HG02943 (cell line): ENCODE results near the gene COL4A4.
"Not testable (repeated sequence)": the region's sequence is repeated elsewhere in the genome, so short reads cannot be mapped to it uniquely, and the experiment has no call there.

Experiments
- ATAC-seq: cut with Tn5 transposase; IDR thresholded peaks from one replicate; pipeline ENCODE4 v1.9.1; 2021; ENCODE audit warnings: mild to moderate bottlenecking, low read depth, moderate library complexity; ENCODE audit not compliant: unreplicated experiment

COL4A4 gene

GRCh38 chr2:227117852-227118251 is 46.2 kb downstream of the COL4A4 start:
- no peak for ATAC-seq

- no peak for ATAC-seq
These were observed 47.0 kb downstream of the COL4A4 start for GRCh38 chr2:227117027-227117426.

DNA sequence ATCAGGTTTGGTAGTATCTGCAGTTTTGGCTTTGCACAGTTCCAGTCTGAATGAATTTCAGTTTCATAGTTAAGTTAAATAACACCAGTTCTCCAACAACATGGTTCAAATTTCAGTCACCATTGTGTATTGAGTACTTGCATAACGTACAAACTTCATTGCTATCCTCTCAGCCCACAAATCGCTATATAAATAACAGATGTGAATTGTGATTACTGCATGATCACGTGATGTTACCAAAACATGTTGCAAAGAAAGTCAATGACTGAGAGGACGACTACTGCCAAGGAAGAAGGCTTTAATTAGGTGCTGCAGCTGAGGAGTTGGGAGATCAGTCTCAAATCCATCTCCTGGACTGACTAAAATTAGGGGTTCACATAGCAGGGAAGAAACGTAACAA is 48.2 kb downstream of the COL4A4 start:
- ATAC-seq = no peak

GRCh38 chr2:227106845-227107759 is 56.9 kb downstream of the COL4A4 start:
- ATAC-seq = peak; percentile 74

DNA sequence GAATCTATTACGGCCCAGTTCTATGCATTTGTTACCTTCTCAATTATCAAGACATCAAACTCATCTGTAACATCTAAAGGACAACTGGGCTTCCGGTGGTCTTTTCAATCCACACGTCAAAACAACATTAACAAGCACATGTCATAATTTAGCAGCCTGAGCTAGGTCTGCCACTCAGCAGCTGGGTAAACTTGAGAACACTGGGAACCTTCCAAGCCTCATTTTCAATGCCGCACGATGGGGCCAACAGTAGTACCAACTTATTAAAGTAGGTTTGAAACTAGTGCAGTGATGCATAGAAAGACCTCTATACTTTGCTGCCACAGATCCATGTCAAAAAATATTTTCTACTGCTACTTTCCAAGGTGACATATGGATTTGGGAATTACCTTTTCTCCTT is 60.4 kb downstream of the COL4A4 start:
- no peak for ATAC-seq

DNA sequence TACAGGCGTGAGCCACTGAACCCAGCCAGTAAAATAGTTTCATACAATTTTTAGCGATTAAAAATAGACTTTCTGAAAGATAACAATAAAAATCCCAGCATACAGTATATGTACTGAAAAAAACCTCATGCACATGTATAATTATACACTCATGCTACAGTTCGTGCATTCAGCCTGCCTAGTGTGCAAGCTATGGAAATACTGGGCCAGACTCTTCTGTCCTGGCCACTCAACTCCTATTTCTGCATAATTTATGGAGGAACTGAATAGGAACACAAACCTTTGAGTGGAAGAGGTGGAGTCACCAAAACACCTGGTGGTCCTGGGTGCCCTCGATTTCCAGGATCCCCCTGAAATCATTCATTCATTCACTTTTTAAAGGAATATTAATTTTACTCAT is 64.7 kb downstream of the COL4A4 start:
- ATAC-seq = no peak

GRCh38 chr2:227098162-227098515 is 65.9 kb downstream of the COL4A4 start:
- no peak for ATAC-seq

- ATAC-seq = no peak
These were observed 66.4 kb downstream of the COL4A4 start for GRCh38 chr2:227097495-227098161.

GRCh38 chr2:227095346-227095745 is 68.7 kb downstream of the COL4A4 start:
- ATAC-seq = no peak

- ATAC-seq = no peak
These were observed 81.7 kb downstream of the COL4A4 start for GRCh38 chr2:227082286-227082685.

- ATAC-seq = no peak
These were observed 84.3 kb downstream of the COL4A4 start for GRCh38 chr2:227079726-227080125.

DNA sequence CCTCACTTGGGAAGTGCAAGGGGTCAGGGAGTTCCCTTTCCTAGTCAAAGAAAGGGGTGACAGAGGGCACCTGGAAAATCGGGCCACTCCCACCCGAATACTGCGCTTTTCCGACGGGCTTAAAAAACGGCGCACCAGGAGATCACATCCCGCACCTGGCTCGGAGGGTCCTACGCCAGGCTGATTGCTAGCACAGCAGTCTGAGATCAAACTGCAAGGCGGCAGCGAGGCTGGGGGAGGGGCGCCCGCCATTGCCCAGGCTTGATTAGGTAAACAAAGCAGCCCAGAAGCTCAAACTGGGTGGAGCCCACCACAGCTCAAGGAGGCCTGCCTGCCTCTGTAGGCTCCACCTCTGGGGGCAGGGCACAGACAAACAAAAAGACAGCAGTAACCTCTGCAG is 98.9 kb downstream of the COL4A4 start:
- not testable (repeated sequence) for ATAC-seq

GRCh38 chr2:227058888-227059399 is 105.1 kb downstream of the COL4A4 start:
- ATAC-seq = no peak

GRCh38 chr2:227057743-227058447 is 106.1 kb downstream of the COL4A4 start:
- no peak for ATAC-seq

- no peak for ATAC-seq
These were observed 106.9 kb downstream of the COL4A4 start for GRCh38 chr2:227057060-227057459.

- ATAC-seq = no peak
These were observed 110.0 kb downstream of the COL4A4 start for GRCh38 chr2:227054006-227054405.

DNA sequence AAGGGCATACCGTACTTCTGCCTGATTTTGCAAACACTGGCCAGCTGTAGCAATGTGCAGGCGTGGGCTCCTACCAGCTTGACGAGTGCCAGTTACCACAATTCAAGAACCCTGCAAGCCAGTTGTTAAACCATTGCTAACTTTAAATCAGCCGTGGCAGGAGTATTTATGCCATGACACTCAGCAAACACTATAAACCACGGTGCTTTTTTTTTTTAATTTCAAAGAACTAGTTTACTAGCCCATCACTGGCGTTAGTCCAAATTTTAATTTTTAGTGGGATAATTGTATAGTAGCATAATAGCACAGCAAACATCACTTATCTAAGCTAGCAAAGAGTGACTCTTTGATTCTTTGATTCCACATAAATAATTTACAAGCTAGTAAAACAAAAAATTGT is 111.1 kb downstream of the COL4A4 start:
- no peak for ATAC-seq

- no peak for ATAC-seq
These were observed 120.0 kb downstream of the COL4A4 start for GRCh38 chr2:227043981-227044380.

DNA sequence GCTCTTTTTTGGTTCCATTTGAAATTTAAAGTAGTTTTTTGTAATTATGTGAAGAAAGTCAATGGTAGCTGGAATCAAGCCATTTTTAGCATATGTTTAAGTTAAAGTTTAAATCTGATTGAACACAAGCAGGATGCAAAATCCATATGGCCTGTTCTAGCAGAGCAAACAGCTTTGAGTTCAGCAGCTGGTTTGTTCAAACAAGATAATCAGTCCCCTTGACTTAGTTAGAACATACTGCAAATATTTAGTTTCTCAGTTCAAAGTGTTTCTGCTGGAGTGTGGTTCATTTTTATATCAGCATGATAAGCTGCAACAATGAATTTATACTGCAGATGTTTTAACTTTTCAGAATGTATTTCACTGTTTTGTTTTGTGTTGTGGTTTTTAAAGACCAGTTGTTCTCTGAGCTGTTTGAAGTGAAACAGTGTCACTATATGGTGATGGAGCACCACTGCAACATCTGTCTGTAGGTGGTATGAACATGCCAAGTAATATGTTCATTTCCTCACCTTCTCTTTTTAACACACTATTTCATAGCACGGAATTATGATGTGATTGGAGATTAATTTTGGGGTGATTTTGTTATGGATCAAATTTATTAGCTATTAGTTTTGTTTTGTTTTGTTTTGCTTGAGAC is 125.3 kb downstream of the COL4A4 start:
- ATAC-seq = no peak

DNA sequence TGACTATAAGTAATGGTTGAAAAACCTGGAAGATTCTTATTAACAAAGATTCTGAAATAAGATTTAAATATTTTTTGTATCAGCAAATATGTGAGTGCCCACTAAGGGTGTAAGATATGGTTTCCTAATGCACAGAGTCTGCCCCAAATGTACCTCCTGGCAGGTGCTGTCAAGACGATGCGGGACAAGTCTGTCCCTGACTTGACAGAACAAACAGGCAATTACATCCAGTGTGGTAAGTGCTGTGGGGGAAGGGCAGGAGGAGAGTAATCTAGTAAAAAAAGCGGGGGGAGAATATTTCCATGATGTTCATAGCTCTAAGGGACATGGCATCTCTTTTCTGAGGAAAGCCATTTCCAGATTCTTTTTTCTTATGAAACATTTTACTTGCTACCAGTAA is 127.5 kb downstream of the COL4A4 start:
- ATAC-seq = no peak
